Measurements from ENCODE around the gene MACF1.
"Not testable (repeated sequence)": the region's sequence is repeated elsewhere in the genome, so short reads cannot be mapped to it uniquely, and the experiment has no call there.

The MACF1 gene

DNA sequence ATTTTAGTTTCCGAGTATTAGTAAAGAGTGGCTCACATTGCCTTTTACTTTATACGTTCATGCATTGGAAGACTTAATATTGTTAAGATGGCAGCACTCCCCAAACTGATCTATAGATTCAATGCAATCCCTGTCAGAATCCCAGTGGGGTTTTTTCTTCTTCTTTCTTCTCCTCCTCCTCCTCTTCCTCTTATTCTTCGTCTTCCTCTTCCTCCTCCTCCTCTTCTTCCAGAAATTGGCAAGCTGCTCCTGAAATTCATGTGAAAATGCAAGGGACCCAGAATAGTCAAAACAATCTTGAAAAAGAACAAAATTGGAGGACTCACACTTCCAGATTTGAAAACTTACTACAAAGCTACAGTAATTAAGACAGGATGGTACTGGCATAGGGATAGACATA, 23.2 kb upstream of the MACF1 start:
- DNase-seq (ENCODE audit: low read depth) = no peak

DNA sequence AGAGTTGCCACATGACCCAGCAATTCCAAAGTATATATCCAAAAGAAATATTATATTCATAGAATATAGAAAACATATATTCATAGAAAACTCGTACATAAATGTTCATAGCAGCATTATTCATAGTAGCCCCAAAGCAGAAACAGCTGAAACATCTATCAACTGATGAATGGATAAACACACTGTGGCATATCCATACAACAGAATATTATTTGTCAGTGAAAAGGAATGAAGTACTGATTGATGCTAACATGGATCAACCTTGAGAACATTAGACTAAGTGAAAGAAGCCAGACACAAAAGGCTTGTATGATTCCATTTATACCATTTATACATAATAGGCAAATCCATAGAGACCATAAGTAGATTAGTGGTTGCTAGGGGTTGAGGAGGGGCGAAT, 21.7 kb upstream of the MACF1 start:
- no peak for DNase-seq (ENCODE audit: low read depth)

DNA sequence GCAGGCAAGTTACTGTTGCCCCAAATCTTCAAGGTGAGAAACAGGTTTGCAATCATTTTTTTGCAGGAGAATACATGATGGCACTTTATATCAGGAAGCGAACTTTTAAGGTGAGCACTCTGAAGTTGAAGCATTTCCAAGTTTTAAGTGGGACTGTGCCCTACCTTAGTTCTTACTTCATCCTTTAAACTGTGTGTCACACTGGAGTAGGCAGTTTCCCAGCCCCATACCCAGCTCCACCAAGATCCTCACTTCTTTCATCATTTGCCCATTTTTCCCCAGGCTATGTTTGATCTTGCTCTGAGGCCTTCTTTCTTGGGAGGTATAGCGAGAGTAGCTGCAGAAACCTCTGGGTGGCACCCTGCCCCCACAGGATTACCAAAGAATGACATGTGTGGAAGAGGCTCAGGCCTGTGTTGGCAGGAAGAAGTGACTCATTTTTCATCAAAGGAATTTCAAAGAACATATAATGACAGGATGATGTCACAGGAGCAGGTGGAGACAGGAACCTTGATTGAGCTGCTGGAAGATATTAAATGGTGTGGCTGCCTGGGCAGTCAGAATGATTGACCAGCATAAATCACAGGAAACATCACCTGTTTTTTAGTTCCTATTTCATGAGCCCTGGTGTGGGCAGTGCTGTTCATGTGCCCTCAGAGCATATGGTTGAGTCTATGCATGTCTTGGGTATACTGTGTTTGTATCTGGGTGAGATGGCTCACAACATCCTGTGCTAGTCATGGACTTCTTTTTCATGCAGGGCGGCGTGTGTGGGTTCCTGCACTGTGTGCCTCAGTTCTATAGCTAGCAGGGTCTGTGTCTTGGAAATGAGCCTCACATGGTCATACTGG, 20.8 kb upstream of the MACF1 start:
- DNase-seq (ENCODE audit: low read depth) = no peak

DNA sequence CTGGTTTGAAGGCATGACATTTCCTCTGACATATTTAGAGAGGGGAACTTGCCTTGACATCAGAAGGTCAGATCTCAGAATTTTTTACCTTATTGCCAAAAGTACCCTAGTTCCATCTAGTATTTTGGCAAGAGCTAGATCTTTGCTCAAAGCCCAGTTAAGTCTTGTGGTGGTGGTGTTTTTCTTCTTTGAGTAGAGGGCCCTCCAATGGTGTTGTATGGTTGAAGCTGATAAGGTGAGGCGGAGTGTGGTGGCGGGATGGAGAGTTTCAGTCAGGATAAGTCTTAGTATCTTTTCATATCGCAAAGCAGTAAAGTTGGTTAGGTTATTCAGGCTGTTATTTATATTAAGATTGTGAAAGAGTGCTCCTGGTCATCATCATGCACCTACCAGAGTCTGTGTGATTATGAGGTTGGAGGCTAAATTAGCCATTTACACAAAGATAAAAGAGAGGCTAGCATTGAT, 20.1 kb upstream of the MACF1 start:
- no peak for DNase-seq (ENCODE audit: low read depth)

DNA sequence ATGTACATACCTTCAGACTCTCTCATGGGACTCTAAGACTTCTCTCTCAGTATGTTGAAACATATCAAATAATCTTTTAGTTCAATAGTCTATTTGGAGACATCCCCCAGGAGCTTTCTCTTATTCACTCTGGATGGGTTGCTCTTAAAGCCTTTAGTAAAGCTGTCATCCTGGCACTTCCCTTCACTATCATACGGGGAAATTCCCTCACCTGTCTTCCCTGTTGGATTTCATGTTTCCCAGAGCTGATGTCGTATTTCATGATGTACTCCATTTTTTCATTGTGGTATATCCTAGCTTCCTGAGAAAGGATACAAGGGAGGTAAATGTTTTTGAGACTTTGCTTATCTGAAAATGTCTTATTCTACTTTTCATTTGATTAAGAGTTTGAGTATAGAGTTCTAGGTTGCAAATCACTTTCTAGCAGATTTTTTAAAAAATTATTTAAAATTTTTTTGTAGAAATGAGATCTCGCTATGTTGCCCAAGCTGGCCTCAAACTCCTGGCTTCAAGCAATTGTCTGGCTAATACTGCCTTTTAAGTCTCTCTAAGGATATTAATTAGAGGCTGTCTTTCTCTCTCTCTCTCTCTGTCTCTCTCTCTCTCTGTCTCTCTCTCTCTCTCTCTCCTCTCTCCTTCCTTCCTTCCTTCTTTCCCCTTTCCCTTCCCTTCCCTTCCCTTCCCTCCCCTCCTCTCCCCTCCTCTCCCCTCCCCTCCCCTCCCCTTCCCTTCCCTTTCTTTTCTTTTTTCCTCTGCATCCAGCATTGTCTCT, 17.0 kb upstream of the MACF1 start:
- no peak for DNase-seq (ENCODE audit: low read depth)

DNA sequence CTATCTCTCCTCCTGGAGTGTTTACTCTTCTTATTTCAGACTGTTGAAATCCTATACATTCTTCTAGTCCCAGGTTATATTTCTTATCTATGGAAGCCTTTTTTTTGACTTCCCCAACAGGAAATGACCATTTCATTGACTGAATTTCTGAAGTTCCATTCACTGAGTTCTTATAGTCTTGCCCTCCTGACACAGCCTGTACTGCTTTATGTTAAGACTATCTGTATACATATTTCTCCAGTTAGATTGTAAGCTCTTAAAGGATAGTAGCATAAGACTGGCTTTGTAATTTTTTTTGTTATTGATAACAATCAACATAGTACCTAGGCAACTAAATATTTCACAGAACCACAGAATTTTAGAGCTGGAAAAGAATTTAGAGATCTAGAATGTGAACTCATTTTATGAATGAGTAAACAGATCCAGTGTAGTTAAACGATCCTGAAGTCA, 14.9 kb upstream of the MACF1 start:
- DNase-seq (ENCODE audit: low read depth) = peak; percentile 64

DNA sequence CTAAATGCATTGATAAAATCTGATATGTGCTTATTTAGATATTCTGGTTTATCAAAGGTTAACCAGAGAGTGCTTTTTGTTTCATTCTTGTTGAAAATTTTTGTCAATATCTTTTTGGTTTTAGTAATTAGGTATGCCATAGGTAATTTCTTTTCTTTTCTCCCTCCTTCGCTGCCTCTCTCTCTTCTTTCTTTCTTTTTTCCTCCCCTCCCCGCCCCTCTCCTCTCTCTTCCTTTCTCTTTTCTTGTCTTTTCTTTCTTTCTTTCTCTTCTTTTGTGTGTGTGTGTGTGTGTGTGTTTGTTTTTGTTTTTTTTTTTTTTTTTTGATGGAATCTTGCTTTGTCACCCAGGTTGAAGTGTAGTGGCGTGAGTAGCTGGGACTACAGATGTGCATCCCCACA, 14.4 kb upstream of the MACF1 start:
- no peak for DNase-seq (ENCODE audit: low read depth)

DNA sequence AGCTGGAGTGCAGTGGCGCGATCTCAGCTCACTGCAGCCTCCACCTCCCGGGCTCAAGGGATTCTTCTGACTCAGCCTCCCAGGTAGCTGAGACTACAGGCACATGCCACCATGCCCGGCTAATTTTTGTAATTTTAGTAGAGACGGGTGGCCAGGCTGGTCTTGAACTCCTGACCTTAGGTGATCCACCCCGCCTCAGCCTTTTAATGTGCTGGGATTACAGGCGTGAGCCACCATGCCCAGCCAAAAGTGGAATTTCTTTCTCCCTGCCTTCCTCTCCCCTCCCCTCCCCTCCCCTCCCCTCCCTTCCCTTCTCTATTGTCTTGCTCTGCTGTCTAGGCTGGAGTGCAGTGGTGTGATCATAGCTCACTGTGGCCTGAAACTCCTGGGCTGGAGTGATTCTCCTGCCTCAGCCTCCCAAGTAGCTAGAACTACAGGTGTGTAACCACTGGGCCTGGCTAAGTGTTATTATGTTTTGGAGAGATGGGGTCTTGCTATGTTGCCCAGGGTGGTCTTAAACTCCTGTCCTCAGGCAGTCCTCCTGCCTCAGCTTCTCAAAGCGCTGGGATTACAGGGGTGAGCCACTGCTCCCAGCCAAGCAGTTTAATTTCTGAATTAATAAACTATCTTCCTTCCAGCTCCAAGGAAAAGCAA, 10.0 kb upstream of the MACF1 start:
- DNase-seq (ENCODE audit: low read depth) = no peak

DNA sequence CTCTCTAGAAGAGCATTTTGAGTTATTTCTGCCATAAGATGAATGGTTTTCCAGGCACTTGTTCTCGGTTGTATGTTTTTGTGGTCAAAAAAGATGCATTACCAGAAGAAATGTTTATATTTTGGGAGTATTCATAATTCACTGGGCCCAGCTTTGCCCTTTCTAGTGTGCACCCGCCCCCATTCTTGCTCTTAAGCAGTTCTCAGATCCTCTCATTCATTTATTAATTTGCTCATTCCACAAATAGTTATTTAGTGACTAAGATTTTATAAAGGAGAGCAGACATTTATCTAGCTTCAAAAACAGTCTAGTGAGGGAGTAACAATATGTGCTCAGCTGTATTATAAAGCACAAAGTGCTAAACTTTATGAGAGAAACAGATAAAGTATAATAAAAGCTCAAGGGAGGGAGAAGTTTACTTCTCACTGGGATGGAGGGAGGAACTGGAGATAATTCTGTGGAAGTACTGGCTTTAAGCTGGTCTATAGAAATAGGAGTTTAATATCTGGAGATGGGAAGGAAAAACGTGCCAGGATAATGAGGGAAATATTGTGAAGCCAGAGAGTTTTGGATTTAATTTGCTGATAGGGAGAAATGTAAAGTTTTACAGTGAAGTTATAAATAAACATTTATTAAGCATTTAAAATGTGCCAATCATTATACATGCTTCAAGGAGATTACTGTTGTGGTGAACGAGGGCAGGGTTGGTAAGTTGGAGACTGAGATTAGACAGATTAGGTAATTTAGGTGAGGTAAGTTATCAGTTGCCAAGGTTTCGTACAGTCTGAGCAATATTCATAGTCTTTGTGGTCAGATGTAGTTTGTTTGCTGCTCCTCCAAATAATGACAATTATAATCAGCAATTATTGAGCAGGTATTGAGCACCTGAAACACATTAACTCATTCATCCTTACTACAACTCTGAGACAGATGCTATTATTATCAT, 9.1 kb upstream of the MACF1 start:
- no peak for DNase-seq (ENCODE audit: low read depth)

DNA sequence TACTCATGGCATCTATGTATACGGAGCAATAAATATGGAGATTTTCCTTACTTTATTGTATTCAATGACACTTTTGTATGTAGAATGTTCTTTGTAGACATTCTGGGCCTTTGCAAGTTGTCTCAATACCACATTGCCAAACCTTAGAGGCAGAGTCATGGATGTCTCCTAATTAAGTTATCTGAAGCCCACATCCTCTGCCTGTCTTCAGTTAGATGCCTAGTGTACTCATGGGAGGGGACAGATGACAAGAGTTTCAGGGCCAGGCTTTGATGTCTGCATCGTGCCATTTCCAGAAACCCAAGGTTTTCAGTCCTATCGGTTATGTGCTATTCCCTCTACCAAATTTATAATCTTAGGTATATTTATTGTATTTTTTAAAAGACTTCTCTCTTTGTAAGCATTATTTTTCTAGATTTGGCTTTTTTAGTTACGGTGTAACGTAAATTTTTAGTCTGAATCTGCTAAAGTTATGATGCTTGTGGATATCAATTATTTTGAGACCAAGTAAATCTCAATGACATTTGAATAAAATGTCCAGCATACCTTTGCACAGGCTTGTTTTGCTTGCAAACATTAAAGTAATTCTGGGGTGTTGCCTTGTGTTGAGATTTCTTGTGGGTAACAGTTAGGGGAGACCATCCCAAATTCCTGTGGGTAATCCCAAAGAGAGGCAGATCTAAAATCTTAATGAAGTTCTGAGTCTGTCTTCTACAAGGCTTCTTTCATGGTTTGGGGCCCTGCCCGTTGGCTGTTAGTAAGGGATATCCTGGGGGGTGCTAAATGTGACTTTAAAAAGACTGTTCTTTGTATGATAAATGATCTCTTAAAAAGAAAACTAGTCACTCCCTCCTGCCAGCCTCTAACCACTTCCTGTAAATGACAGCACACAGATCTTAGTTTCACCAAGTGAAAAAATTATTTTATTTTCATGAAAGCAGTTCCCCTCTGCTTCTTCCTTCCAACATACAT, 8.0 kb upstream of the MACF1 start:
- DNase-seq (ENCODE audit: low read depth) = no peak

DNA sequence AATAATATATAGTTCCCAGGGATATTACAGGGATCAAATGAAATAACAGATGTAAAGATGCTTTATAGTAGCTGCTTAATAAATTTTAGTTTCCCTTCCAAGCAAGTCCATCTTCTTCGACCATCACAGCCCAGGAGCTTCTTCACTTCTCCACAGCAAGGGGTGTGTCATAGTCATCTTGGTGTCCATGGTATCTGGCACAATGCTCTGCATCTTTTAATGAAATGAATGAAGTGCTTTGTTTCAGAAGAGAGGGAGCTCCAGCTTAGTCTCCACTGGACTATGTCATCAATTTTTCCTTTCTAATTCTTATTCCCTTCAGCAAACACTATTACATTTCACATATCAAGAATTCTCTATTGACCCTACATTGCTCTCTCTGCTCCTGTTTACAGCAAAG, 4.9 kb upstream of the MACF1 start:
- no peak for DNase-seq (ENCODE audit: low read depth)

DNA sequence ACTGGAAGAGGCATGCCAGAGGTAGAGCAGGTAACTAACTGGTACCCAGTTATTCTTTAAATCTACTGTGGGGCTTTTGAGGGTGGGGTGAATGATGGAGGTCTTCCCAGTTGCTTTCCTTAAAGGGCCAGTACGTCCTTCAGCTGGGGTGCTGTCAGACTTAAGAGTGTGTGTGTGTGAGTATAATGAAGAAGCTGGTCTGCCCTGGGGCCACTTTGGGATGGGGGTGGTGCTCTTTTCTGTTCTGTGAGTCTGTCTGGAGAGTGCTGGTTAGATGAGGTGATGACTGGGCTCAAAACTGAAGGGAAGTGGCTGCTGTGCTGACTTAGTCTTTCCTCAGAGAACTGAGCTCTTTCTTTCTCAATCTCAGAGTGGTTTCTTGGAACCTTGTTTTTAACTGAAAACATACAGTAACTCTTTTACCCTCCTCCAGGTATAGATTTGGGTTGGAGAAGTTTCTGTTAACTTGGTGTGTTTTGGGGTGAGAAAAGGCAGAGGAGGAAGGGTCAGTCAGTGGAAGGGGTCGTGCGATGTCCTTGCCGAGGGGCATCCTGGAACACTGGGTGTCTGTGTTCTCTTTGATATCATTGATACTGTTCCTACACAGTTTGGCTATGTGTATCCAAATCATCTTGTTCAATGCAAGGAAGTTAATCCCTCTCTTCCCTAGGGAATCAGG, 746 bp downstream of the MACF1 start:
- peak; percentile 42 for DNase-seq (ENCODE audit: low read depth)

DNA sequence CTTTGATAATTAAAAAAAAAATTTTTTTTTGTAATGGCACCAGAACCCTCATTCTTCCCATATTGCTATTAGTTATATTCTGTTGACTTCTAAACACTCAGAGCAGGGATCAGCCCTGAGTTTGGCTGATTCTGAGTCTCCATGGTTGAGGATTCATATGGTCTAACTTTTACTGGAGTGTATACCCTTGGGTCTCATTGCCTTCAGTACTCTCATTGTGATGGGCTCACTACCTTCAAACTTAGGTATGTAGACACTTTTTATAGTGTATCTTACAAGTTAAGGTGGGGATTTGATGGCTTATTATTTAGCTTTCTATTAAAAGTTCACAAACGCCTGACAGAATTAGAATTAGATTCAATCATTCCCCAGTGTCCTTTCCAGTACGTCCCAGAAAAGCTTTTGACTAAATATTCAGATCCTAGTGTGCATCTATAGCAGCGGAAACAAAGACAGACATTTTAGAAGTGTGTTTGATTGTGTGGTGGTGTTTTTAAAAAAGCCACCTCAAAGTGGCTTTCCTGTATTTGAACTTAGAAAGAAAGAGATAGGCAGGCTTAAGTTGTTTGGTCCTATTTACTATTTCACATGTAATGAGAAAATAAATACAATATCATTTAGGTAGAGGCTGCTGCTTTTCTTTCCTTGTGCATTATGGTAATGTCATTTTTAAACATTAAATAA, 1.4 kb downstream of the MACF1 start:
- no peak for DNase-seq (ENCODE audit: low read depth)

DNA sequence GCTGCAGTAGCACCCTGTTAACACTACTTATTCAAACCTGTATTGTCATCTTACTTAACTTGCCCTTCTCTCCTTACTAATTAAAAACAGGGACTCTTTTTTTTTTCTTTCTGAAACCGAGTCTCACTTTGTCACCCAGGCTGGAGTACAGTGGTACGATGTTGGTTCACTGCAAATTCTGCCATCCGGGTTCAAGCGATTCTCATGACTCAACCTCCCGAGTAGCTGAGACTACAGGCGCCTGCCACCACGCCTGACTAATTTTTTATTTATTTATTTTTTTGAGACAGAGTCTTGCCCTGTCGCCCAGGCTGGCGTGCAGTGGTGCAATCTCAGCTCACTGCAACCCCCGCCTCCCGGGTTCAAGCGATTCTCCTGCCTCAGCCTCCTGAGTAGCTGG, 3.9 kb downstream of the MACF1 start:
- DNase-seq (ENCODE audit: low read depth) = not testable (repeated sequence)

DNA sequence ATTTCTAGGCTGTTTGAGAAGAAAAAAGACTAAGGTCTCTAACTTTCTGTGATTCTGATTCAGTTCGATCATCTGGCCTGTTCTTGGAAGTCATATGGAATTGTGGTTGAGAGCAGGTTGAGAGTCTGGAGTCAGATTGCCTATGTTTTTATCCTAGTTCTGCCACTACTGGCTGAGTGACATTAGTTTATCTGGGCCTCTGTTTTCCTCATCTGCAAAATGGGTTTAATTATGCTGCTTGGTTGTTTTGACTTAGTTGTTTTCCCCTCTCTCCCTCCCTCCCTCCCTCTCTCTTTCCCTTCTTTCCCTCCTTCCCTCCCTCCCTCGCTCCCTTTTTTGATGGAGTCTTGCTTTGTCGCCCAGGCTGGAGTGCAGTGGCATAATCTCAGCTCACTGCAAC, 6.2 kb downstream of the MACF1 start:
- no peak for DNase-seq (ENCODE audit: low read depth)

DNA sequence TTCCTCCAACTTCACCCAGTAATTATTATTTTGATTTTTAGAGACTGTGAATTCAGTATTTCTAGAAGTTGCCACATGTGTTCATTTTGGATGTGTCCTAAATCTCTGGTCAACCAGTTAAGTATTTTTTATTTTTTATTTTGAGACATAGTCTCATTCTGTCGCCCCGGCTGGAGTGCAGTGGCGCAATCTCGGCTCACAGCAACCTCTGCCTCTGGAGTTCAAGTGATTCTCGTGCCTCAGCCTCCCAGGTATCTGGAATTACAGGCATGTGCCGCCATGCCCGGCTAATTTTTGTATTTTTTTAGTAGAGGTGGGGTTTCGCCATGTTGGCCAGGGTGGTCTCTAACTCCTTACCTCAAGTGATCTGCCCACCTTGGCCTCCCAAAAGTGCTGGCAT, 8.0 kb downstream of the MACF1 start:
- DNase-seq (ENCODE audit: low read depth) = no peak

DNA sequence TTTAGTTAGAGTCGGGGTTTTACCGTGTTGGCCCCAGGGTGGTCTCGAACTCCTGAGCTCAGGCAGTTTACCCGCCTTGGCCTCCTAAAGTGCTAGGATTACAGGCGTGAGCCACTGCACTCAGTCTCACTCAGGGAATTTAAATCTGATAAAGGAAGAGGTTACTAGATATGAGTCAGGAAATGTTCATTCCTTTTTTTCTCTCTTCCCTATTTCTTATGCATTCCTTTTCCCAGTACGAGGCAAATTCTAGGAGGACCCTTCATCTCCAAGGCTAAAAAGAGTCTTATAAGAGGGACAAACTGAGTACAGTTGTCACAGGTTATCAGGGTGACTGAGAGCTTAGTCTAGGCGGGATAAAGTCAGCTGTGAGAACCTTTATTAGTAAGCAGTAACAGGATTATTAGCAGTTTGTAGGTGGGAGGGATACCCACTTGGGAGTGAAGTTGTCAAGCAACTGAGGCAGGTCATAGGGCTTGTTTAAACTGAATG, 9.1 kb downstream of the MACF1 start:
- no peak for DNase-seq (ENCODE audit: low read depth)

DNA sequence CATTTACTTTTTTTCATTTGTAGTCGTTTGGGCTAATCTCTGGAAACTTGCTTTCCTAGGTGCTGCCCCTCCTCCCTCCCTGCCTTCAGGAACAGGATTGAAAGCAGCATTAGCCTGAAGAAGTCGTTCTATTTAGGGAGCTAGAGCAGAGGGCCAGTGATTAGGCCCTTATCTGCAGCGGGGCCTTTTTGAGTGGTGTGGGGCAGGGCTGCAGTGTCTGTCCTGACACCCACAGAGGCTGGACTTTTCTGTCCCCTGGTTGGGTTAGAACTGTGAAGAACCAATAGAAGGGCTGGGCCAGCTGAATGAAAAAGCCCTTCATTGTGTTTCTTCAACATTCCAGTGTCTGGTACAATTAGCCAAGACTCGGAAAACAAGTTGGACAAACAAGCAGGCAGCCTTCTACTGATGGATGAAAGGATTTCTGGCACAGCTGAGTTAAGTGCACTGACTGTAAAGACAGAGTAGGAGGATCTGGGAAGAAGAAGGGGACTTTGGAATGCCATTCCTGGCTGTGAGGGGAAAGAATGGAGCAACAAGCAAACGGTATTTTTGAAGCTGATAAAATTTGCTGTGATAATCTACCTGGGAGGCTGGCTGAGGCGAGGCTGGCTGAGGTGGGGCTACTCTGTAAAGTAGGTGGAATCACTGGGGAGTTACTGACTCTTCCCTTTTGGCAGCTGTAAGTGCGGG, 9.7 kb downstream of the MACF1 start:
- no peak for DNase-seq (ENCODE audit: low read depth)

DNA sequence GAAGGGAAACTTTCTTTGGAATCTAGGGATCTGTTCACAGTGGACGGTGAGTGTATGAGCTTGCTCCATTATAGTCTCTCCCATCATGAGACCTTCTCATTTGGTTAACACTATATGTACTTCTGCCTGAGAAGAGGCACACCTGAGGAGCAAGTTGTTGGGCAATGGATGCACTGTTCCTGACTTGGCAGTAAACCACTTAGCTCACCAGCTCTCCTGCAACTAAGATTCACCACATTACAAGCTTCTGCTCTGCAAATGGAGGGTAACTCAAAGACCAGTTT, 10.2 kb downstream of the MACF1 start:
- no peak for DNase-seq (ENCODE audit: low read depth)

All from GM04503 (cell line).